ENCODE results near the gene BANF1. TPM values are rescaled to one million over a fixed set of nuclear protein-coding genes. Genes with fewer than 3 reads are reported as not detected.

Gene BANF1, protein sequence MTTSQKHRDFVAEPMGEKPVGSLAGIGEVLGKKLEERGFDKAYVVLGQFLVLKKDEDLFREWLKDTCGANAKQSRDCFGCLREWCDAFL
- total RNA-seq: 100 to 1,000 TPM; 286 to 337 (median 326) TPM

DNA sequence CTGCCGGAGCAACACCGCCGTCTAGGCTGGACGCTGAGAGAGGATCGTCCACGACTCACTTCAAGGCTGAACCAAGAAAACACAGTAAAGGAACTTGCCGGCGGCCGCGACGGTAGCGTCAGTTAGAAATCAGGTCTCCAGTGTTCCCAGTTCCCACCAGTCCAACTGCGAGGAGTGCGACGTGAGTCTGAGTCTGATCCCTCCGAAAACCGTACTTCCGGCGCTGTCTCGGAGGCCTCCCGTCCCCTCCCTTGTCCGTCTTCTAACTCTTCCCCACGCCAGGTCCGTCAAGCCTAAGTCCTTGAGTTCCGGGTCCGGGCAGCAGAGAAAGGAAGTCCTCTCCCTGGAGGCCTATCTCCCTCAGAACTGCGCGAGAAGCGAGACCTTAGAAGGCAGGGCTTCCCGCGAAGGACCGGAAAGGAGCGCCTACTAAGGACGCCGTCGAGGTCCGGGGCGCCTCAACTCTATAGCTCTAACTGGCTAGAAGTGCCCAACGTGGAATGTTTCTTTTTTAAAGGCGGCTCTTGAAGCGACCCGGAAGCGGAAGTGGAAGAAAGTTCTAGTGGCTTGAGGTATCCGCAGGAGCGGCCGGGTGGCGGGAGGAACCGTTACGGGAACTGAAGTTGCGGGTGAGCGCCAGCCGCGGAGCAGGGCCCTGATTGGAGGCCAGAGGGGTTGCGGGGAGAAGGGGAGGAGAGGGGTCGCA lies at the start of gene BANF1, which contains the start of gene EIF1AD:
Gene BANF1, plus strand, starts transcription at position 562 of the 706 bp plus-strand sequence. CDS start 748 bp downstream, outside the sequence.
Gene EIF1AD, minus strand, starts transcription at position 216 of the 706 bp plus-strand sequence. CDS start 1,768 bp downstream, outside the sequence.
- DNase-seq (peak; percentile 86), ATAC-seq (peak; percentile 93 to 95)
- H3K27me3 Mint-ChIP-seq (ENCODE audit: low read depth): no peaks in the 10 kb centered on the region
- H3K9me3 Mint-ChIP-seq: no peaks in the 10 kb centered on the region
- H3K36me3 Mint-ChIP-seq (ENCODE audit: insufficient read depth): peaks cover 33% of the 10 kb centered on the region
- H3K4me3 Mint-ChIP-seq: peak within 1 kb of the TSS; percentile 97
- peaks cover 23% of the 10 kb centered on the region for H3K4me1 Mint-ChIP-seq (ENCODE audit: low read depth)

DNA sequence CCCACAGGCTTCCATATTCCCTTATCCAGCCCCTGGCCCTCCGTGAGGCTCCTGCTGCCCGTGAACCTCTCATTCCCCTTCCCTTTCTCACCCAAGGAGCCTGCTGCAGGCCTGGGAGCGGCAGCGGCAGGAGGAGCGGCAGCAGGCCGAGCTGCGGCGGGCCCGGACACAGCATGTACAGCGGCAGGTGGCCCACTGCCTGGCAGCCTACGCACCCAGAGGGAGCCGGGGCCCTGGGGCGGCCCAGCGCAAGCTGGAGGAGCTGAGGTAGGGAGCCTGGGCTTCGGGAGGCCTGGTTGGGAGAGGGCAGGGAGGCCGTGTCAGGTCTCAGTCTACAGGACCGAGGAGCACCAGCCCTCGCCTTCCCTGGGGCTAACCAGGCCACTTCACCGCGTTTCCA lies 48.8 kb upstream of the BANF1 start:
- no peak overlapping the region for H3K4me3 Mint-ChIP-seq
- no peaks in the 10 kb centered on the region for H3K27me3 Mint-ChIP-seq (ENCODE audit: low read depth)
- ATAC-seq (no peak), DNase-seq (no peak)
- H3K36me3 Mint-ChIP-seq (ENCODE audit: insufficient read depth): no peaks in the 10 kb centered on the region
- H3K4me1 Mint-ChIP-seq (ENCODE audit: low read depth): peaks cover 16% of the 10 kb centered on the region
- no peaks in the 10 kb centered on the region for H3K9me3 Mint-ChIP-seq

DNA sequence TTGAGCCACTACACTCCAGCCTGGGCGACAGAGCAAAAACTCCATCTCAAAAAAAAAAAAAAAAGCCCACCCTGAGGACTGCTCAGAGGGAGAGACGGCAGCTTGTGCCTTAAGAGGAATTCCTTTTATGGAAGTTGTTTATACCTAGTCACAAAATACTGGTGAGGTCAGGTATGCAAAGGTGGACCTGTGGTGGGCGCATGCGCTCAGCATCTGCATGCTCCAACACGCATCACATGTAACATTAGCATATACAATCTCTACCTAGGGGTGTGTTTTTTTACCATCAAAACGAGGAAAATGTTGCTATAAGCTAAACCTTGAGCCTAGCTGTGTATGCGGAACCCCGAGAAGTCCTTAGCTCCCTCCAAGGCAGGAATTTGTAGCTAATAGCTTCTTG lies 47.5 kb upstream of the BANF1 start:
- no peaks in the 10 kb centered on the region for H3K27me3 Mint-ChIP-seq (ENCODE audit: low read depth)
- H3K36me3 Mint-ChIP-seq (ENCODE audit: insufficient read depth): no peaks in the 10 kb centered on the region
- H3K4me1 Mint-ChIP-seq (ENCODE audit: low read depth): peaks cover 16% of the 10 kb centered on the region
- ATAC-seq: no peak
- H3K4me3 Mint-ChIP-seq: no peak overlapping the region
- no peak for DNase-seq
- H3K9me3 Mint-ChIP-seq: no peaks in the 10 kb centered on the region

DNA sequence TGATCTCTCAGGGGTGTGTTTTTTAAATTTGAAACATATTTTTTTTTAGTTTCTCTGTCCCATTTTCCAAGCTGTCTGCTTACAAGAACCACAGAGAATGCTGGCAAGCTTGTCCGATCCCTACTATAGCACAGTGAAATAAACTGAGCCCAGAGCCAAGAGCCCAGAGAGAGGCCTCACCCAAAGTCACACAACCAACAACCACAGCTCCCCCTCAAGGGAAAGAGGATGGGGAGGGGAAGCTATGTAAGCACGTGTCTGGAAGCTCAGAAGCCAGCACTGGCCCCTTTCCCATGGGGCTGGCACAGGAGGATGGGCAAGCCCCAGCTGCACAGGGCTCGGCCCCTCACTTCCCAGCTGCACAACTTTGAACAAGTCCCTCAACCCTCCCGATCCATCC lies 44.0 kb upstream of the BANF1 start:
- Mint-ChIP-seq H3K4me3 (no peak overlapping the region), H3K36me3 (ENCODE audit: insufficient read depth) (peaks cover 10% of the 10 kb centered on the region), H3K27me3 (ENCODE audit: low read depth) (no peaks in the 10 kb centered on the region), H3K9me3 (no peaks in the 10 kb centered on the region), H3K4me1 (ENCODE audit: low read depth) (peaks cover 32% of the 10 kb centered on the region)
- ATAC-seq (no peak), DNase-seq (no peak)

DNA sequence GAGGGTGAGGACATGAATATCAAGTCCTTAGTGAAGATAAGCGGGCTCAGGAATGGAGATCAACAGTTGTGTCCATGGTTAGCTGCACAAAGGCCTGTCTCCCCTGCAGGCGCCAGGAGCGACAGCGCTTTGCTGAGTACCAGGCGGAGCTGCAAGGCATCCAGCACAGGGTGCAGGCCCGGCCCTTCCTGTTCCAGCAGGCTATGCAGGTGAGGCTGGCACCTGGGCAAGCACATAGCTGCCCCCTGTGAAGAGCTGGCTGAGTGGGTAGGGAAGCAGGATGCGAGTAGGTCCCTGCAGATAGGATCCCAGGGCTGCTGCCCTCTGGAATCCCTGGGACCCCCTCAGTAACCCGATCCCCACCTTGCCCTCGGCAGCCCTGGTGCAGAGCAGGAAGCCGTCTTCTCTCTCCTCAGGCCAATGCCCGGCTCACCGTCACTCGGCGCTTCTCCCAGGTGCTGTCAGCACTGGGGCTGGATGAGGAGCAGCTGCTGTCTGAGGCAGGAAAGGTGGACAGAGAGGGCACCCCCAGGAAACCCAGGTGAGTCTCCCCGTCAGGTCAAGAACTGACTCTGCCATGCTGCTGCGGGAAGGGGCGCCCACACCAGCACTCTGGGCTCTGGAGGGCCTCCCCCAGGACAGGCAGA lies 43.4 kb upstream of the BANF1 start:
- Mint-ChIP-seq H3K36me3 (ENCODE audit: insufficient read depth) (peaks cover 10% of the 10 kb centered on the region), H3K27me3 (ENCODE audit: low read depth) (no peaks in the 10 kb centered on the region), H3K4me1 (ENCODE audit: low read depth) (peaks cover 37% of the 10 kb centered on the region), H3K9me3 (no peaks in the 10 kb centered on the region), H3K4me3 (peak overlapping the region; percentile 11)
- ATAC-seq (no peak), DNase-seq (no peak)

- Mint-ChIP-seq H3K27me3 (ENCODE audit: low read depth) (no peaks in the 10 kb centered on the region), H3K4me1 (ENCODE audit: low read depth) (peaks cover 45% of the 10 kb centered on the region), H3K36me3 (ENCODE audit: insufficient read depth) (peaks cover 20% of the 10 kb centered on the region), H3K9me3 (no peaks in the 10 kb centered on the region), H3K4me3 (peak overlapping the region; percentile 96)
- DNase-seq (no peak), ATAC-seq (no peak)
Observed at GRCh38 chr11:65960824-65961266, 41.5 kb upstream of the BANF1 start.

DNA sequence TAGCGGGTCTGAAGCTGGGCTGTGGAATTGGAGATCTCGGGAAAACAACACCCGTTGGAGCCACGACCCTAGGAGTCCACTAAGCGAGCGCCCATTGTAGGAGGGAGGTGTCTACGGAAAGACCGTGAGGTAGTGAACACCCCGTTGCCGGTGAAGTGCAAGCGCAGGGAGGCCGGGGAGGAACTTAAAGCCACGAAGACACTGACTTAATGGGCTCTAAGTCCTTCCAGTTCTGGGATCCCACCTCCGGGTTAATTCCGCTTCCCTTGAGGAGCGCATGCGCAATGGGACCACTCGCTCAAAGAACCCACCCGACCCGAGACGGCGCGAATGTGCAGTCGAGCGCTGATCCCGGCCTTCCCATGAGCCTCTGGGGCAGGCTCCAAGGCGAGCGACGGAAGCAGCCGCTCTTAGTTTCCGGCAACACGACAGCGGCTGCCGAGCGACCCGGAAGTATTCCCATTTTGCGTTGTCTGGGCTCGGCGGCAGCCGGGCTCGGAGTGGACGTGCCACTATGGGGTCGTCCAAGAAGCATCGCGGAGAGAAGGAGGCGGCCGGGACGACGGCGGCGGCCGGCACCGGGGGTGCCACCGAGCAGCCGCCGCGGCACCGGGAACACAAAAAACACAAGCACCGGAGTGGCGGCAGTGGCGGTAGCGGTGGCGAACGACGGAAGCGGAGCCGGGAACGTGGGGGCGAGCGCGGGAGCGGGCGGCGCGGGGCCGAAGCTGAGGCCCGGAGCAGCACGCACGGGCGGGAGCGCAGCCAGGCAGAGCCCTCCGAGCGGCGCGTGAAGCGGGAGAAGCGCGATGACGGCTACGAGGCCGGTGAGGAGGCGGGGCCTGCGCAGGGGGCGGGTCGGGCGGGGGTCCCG lies 40.8 kb upstream of the BANF1 start, which contains the start of gene SART1:
Gene SART1, plus strand, starts transcription at position 468 of the 874 bp plus-strand sequence. Its CDS starts 47 bp downstream, at position 515.
- Mint-ChIP-seq H3K4me1 (ENCODE audit: low read depth) (peaks cover 43% of the 10 kb centered on the region), H3K36me3 (ENCODE audit: insufficient read depth) (peaks cover 22% of the 10 kb centered on the region), H3K4me3 (peak within 1 kb of the TSS; percentile 96), H3K9me3 (no peaks in the 10 kb centered on the region), H3K27me3 (ENCODE audit: low read depth) (no peaks in the 10 kb centered on the region)
- DNase-seq (peak; percentile 92), ATAC-seq (peak; percentile 87 to 89)

DNA sequence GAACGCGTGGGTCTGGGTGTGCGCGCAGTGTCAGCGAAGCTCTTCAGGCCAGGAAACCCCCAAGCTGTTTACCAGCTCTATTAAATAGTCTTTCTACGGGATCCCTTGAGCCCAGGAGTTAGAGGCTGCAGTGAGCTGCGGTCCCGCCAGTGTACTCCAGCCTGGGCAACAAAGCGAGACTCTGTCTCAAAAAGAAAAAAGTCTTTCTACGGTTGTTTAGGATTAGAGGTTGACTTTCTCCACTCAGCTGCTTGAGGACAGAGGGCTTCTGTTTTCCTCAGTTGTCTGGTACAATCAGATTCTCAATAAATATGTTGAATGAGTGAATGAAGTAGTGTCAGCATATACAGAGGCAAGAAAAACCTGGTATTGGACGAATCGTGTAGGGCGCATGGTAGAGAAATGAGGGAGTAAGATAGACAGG lies 40.1 kb upstream of the BANF1 start:
- ATAC-seq (no peak), DNase-seq (no peak)
- no peaks in the 10 kb centered on the region for H3K9me3 Mint-ChIP-seq
- peak overlapping the region; percentile 96 for H3K4me3 Mint-ChIP-seq
- H3K4me1 Mint-ChIP-seq (ENCODE audit: low read depth): peaks cover 37% of the 10 kb centered on the region
- H3K27me3 Mint-ChIP-seq (ENCODE audit: low read depth): no peaks in the 10 kb centered on the region
- H3K36me3 Mint-ChIP-seq (ENCODE audit: insufficient read depth): peaks cover 27% of the 10 kb centered on the region

- DNase-seq (no peak), ATAC-seq (no peak)
- Mint-ChIP-seq H3K9me3 (no peaks in the 10 kb centered on the region), H3K27me3 (ENCODE audit: low read depth) (no peaks in the 10 kb centered on the region), H3K4me1 (ENCODE audit: low read depth) (peaks cover 31% of the 10 kb centered on the region), H3K36me3 (ENCODE audit: insufficient read depth) (peaks cover 33% of the 10 kb centered on the region), H3K4me3 (no peak overlapping the region)
Observed at GRCh38 chr11:65964906-65965305, 37.4 kb upstream of the BANF1 start.

DNA sequence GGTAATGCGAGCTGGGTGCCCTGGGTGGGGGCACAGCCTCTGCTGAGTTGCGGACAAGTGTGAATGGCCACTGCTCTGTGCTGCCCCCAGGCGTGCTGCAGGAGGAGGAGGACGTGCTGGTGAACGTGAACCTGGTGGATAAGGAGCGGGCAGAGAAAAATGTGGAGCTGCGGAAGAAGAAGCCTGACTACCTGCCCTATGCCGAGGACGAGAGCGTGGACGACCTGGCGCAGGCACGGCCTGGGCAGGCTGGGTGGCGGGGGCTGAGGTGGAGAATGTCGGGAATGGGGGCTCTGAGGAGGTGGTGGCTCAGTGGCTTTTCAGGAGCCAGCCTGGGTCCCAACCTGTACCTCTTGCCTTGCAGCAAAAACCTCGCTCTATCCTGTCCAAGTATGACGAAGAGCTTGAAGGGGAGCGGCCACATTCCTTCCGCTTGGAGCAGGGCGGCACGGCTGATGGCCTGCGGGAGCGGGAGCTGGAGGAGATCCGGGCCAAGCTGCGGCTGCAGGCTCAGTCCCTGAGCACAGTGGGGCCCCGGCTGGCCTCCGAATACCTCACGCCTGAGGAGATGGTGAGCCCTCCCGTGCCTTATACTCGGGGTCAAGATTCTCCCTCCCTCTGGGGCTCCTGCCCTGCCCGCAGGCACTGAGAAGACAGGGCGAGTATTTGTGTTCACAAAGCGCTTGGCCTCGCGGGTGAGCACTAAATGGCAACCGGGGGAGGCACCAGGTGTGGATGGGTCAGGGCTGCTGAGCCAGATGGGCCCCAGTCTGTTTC lies 36.1 kb upstream of the BANF1 start:
- Mint-ChIP-seq H3K4me3 (no peak overlapping the region), H3K27me3 (ENCODE audit: low read depth) (no peaks in the 10 kb centered on the region), H3K4me1 (ENCODE audit: low read depth) (peaks cover 29% of the 10 kb centered on the region), H3K36me3 (ENCODE audit: insufficient read depth) (peaks cover 39% of the 10 kb centered on the region), H3K9me3 (no peaks in the 10 kb centered on the region)
- DNase-seq (no peak), ATAC-seq (no peak)

DNA sequence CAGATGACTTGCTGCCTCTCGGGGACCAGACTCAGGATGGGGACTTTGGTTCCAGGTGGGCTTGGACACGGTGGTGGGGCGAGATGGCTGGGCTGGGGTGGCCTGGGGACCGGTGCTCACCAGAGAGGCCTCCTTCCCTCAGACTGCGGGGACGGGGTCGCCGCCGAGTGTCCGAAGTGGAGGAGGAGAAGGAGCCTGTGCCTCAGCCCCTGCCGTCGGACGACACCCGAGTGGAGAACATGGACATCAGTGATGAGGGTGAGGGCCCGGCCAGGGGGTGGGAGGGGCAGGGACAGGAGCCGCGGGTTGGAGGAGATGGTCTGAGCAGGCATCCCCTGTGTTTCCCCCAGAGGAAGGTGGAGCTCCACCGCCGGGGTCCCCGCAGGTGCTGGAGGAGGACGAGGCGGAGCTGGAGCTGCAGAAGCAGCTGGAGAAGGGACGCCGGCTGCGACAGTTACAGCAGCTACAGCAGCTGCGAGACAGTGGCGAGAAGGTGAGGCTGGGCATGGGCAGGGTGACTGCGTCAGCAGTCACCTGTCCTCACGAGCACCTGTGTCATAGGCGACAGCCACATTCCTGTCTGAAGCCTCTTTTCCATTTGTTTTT lies 34.9 kb upstream of the BANF1 start:
- H3K9me3 Mint-ChIP-seq: no peaks in the 10 kb centered on the region
- peaks cover 23% of the 10 kb centered on the region for H3K4me1 Mint-ChIP-seq (ENCODE audit: low read depth)
- DNase-seq (no peak), ATAC-seq (no peak)
- H3K36me3 Mint-ChIP-seq (ENCODE audit: insufficient read depth): peaks cover 45% of the 10 kb centered on the region
- no peaks in the 10 kb centered on the region for H3K27me3 Mint-ChIP-seq (ENCODE audit: low read depth)
- H3K4me3 Mint-ChIP-seq: no peak overlapping the region

GRCh38 chr11:65968600-65969482 lies 33.5 kb upstream of the BANF1 start:
- no peak for ATAC-seq
- H3K9me3 Mint-ChIP-seq: no peaks in the 10 kb centered on the region
- H3K36me3 Mint-ChIP-seq (ENCODE audit: insufficient read depth): peaks cover 42% of the 10 kb centered on the region
- no peak for DNase-seq
- H3K4me3 Mint-ChIP-seq: no peak overlapping the region
- H3K4me1 Mint-ChIP-seq (ENCODE audit: low read depth): peaks cover 10% of the 10 kb centered on the region
- H3K27me3 Mint-ChIP-seq (ENCODE audit: low read depth): no peaks in the 10 kb centered on the region
